PC-9 (cell line): ENCODE measurements around the gene MARK2.

ENCODE experiments used
- EZH2 ChIP-seq: fragments of 200-600 bp; sonication (generic); IDR thresholded peaks from 2 replicates; pipeline ENCODE4 v1.8.0; 2017; ENCODE audit warnings: antibody characterized with exemption, low read depth
- TF ChIP-seq, protein P1 (sequence below): fragments of 200-600 bp; sonication (generic); conservative IDR thresholded peaks from 2 replicates; pipeline ENCODE4 v1.6.1; 2017; ENCODE audit warnings: mixed run types, antibody characterized with exemption, mild to moderate bottlenecking, moderate library complexity

DNA sequence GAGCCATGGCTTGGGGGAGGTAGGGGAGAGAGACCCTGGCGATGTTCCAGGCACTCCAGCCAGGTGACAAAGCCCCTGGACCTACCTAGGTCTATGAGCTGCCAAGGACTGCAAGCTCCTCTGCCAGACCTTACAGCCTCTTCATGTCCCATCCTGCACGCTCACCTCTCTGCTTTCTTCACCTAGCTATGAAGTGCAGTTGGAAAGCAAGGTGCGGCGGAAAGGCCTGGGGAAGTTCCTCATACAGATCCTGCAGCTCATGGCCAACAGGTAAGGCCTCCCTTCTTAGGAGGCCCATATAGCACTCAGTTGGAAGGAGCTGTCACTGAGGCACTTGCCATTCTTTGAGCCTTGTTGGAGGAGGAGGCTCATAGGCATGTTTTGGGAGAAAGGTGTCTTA, 113.7 kb downstream of the MARK2 start:
- TF ChIP-seq, protein P1, sequence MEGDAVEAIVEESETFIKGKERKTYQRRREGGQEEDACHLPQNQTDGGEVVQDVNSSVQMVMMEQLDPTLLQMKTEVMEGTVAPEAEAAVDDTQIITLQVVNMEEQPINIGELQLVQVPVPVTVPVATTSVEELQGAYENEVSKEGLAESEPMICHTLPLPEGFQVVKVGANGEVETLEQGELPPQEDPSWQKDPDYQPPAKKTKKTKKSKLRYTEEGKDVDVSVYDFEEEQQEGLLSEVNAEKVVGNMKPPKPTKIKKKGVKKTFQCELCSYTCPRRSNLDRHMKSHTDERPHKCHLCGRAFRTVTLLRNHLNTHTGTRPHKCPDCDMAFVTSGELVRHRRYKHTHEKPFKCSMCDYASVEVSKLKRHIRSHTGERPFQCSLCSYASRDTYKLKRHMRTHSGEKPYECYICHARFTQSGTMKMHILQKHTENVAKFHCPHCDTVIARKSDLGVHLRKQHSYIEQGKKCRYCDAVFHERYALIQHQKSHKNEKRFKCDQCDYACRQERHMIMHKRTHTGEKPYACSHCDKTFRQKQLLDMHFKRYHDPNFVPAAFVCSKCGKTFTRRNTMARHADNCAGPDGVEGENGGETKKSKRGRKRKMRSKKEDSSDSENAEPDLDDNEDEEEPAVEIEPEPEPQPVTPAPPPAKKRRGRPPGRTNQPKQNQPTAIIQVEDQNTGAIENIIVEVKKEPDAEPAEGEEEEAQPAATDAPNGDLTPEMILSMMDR = no peak
- no peak for TF ChIP-seq EZH2
